Kidney epithelial cell (primary cell): ENCODE measurements around the gene AKAP10. TPM values are rescaled to one million over a fixed set of nuclear protein-coding genes. Genes with fewer than 3 reads are reported as not detected.

Source experiments
- DNase-seq: peaks from one replicate; pipeline ENCODE4 v3.0.0-alpha.2; 2010; ENCODE audit warnings: low read depth
- H3K27me3 ChIP-seq: 2 replicates; pipeline ENCODE4 v1.6.0; 2011; ENCODE audit warnings: low read length; ENCODE audit not compliant: control insufficient read depth, insufficient read depth
- H3K36me3 ChIP-seq: 2 replicates; pipeline ENCODE4 v1.5.1; 2011; ENCODE audit warnings: low read length; ENCODE audit not compliant: control insufficient read depth, insufficient read depth
- H3K4me3 ChIP-seq: 2 replicates; pipeline ENCODE4 v1.5.1; 2011; ENCODE audit warnings: low read depth, mild to moderate bottlenecking, control low read depth, low read length
- CTCF ChIP-seq: IDR thresholded peaks from 2 replicates; pipeline ENCODE4 v1.5.1; 2011; ENCODE audit warnings: mild to moderate bottlenecking, moderate library complexity, low read length, control low read depth, inconsistent platforms; ENCODE audit not compliant: insufficient read depth, poor library complexity, severe bottlenecking
- total RNA-seq: library from RNA; depleted of rRNA; stranded (reverse); fragments of >200 nt; gene quantifications from 2 replicates; pipeline ENCODE4 v1.2.3, GENCODE V29; 2015

The AKAP10 gene
- total RNA-seq, 1 donor from 2014 or later: 18.1 TPM

DNA sequence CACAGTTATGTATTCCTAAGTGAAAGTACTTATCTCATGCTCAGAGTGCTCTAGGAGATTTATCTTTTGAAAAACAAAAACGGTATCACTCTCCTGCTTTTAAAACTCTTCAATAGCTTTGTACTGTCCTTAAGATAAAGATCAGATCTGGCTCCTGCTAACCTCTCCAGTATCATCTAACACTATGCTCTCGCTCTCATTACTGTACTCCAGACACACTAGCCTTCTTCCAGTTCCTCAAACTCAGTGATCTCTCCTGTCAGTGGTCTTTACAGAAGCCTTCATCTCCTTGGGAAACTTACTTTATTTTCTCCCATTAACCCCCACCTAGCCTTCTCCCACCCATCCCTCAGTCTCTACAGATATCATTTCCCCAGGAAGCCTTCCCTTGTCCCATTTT, 120.0 kb downstream of the AKAP10 start:
- no peak for TF ChIP-seq CTCF
- Histone ChIP-seq H3K27me3 (no peaks in the 10 kb centered on the region), H3K4me3 (no peak overlapping the region), H3K36me3 (no peaks in the 10 kb centered on the region)
- DNase-seq: no peak

Other genes starting within 250 kb of the AKAP10 start
- 0.84 TPM in 1 of 2 replicates, not detected in the other for gene ALDH3A1, start 229.5 kb downstream of the AKAP10 start, total RNA-seq
- 17.7 and 24.5 TPM in 2 replicates for gene ULK2, start 109.9 kb downstream of the AKAP10 start, total RNA-seq
- gene SPECC1, start 31.5 kb upstream of the AKAP10 start, total RNA-seq: 62.3 and 64.6 TPM in 2 replicates